ENCODE measurements around the gene RAI1.
A peak's percentile ranks its signal among the peaks of the same experiment; 100 is the strongest.

Gene RAI1

GRCh38 chr17:17708295-17708694, 27.0 kb downstream of the RAI1 start:
- Histone ChIP-seq H3K4me3 (ENCODE audit: low read length in 2 of 2) (no peak overlapping the region), H3K27ac (ENCODE audit: low read depth in 2 of 2, low read length in 2 of 2) (no peak overlapping the region), H3K27me3 (ENCODE audit: control insufficient read depth in 2 of 2, insufficient read depth in 2 of 2, low read length in 2 of 2) (no peaks in the 10 kb centered on the region), H3K9ac (ENCODE audit: low read depth in 1 of 2, low read length in 2 of 2) (no peak overlapping the region), H3K4me1 (ENCODE audit: control insufficient read depth in 2 of 2, insufficient read depth in 2 of 2, low read length in 2 of 2) (peaks cover 15 to 18% of the 10 kb centered on the region in 2 donors), H3K36me3 (ENCODE audit: control insufficient read depth in 2 of 2, insufficient read depth in 2 of 2, low read length in 2 of 2) (no peaks in the 10 kb centered on the region), H3K9me3 (ENCODE audit: control insufficient read depth in 2 of 2, low read length in 2 of 2) (no peaks in the 10 kb centered on the region)

DNA sequence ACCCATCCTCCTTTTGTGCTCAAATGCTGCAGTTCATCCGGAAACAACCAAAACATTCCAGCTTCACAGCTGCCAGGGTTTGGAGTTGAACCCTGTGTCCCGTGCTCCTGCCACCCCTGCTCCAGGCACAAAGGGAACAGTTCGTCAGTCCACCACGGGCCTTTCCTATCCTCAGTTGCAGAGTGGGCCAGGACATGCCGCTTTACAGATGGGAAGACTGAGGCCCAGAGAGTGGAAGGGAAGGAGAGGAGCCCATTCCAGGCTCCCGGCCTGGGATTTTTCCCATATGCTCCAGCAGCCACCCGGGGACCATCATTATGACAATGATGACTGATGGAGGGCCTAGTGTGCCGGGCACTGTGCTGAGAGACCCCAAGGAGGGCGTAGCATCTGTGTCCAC, 27.6 kb downstream of the RAI1 start:
- Histone ChIP-seq H3K27ac (ENCODE audit: low read depth in 2 of 2, low read length in 2 of 2) (no peak overlapping the region), H3K4me1 (ENCODE audit: control insufficient read depth in 2 of 2, insufficient read depth in 2 of 2, low read length in 2 of 2) (peaks cover 15 to 19% of the 10 kb centered on the region in 2 donors), H3K9me3 (ENCODE audit: control insufficient read depth in 2 of 2, low read length in 2 of 2) (no peaks in the 10 kb centered on the region), H3K9ac (ENCODE audit: low read depth in 1 of 2, low read length in 2 of 2) (no peak overlapping the region), H3K36me3 (ENCODE audit: control insufficient read depth in 2 of 2, insufficient read depth in 2 of 2, low read length in 2 of 2) (no peaks in the 10 kb centered on the region), H3K27me3 (ENCODE audit: control insufficient read depth in 2 of 2, insufficient read depth in 2 of 2, low read length in 2 of 2) (no peaks in the 10 kb centered on the region), H3K4me3 (ENCODE audit: low read length in 2 of 2) (no peak overlapping the region)

- H3K9ac ChIP-seq (ENCODE audit: low read depth in 1 of 2, low read length in 2 of 2) = no peak overlapping the region
- H3K4me1 ChIP-seq (ENCODE audit: control insufficient read depth in 2 of 2, insufficient read depth in 2 of 2, low read length in 2 of 2) = peaks cover 18 to 24% of the 10 kb centered on the region in 2 donors
- no peak overlapping the region for H3K4me3 ChIP-seq (ENCODE audit: low read length in 2 of 2)
- H3K27ac ChIP-seq (ENCODE audit: low read depth in 2 of 2, low read length in 2 of 2) = no peak overlapping the region
- H3K36me3 ChIP-seq (ENCODE audit: control insufficient read depth in 2 of 2, insufficient read depth in 2 of 2, low read length in 2 of 2) = no peaks in the 10 kb centered on the region
- H3K9me3 ChIP-seq (ENCODE audit: control insufficient read depth in 2 of 2, low read length in 2 of 2) = no peaks in the 10 kb centered on the region
- H3K27me3 ChIP-seq (ENCODE audit: control insufficient read depth in 2 of 2, insufficient read depth in 2 of 2, low read length in 2 of 2) = no peaks in the 10 kb centered on the region
These were observed 28.6 kb downstream of the RAI1 start for GRCh38 chr17:17709815-17710321.

GRCh38 chr17:17710355-17710727, 29.1 kb downstream of the RAI1 start:
- H3K4me1 ChIP-seq (ENCODE audit: control insufficient read depth in 2 of 2, insufficient read depth in 2 of 2, low read length in 2 of 2) = peaks cover 18 to 24% of the 10 kb centered on the region in 2 donors
- H3K9me3 ChIP-seq (ENCODE audit: control insufficient read depth in 2 of 2, low read length in 2 of 2) = no peaks in the 10 kb centered on the region
- H3K27ac ChIP-seq (ENCODE audit: low read depth in 2 of 2, low read length in 2 of 2) = peak overlapping the region; percentile 20 to 67
- H3K36me3 ChIP-seq (ENCODE audit: control insufficient read depth in 2 of 2, insufficient read depth in 2 of 2, low read length in 2 of 2) = no peaks in the 10 kb centered on the region
- no peak overlapping the region for H3K4me3 ChIP-seq (ENCODE audit: low read length in 2 of 2)
- no peaks in the 10 kb centered on the region for H3K27me3 ChIP-seq (ENCODE audit: control insufficient read depth in 2 of 2, insufficient read depth in 2 of 2, low read length in 2 of 2)
- no peak overlapping the region for H3K9ac ChIP-seq (ENCODE audit: low read depth in 1 of 2, low read length in 2 of 2)

DNA sequence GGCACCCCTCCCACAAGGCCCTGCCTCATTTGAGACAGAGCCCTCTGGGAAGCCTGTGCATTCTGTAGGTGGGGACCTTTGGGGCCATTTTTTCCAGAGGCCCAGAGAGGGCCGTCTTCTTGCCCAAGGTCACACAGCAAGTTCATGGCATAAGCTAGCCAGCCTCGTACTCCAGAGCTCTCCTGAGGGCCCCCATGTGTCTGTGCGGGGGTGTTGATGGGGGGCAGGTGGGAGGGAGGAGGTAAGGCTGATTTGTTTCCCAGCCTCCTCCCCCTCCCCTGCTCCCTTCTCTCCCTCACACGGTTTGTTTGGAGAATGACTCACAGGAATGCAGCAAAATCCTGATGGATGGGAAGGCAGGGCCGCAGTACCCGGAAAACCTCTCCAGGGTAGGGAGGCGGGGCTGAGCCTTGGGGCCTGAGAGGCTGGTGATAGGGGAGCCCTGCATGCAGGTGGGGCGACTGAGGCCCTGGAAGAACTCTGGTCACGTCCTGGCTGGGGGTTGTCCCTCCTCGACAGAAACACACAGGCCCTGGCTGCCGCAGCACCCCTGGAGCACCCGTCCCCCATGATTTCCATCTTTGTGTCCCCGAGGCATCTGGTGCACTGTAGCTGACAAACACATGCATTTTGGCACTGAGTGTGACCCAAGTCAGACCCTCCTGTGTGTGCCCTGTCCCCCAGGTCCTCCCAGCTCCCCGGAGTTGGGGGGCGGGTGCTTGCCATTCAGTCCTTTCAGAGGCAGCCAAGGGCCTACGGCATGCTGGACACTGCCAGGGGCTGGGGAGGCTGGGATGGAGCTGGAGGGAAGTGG, 29.7 kb downstream of the RAI1 start:
- Histone ChIP-seq H3K9ac (ENCODE audit: low read depth in 1 of 2, low read length in 2 of 2) (peak overlapping the region in 1 of 2 donors; percentile 6), H3K4me1 (ENCODE audit: control insufficient read depth in 2 of 2, insufficient read depth in 2 of 2, low read length in 2 of 2) (peaks cover 18 to 24% of the 10 kb centered on the region in 2 donors), H3K4me3 (ENCODE audit: low read length in 2 of 2) (no peak overlapping the region), H3K9me3 (ENCODE audit: control insufficient read depth in 2 of 2, low read length in 2 of 2) (no peaks in the 10 kb centered on the region), H3K27ac (ENCODE audit: low read depth in 2 of 2, low read length in 2 of 2) (peak overlapping the region; percentile 20 to 67), H3K36me3 (ENCODE audit: control insufficient read depth in 2 of 2, insufficient read depth in 2 of 2, low read length in 2 of 2) (no peaks in the 10 kb centered on the region), H3K27me3 (ENCODE audit: control insufficient read depth in 2 of 2, insufficient read depth in 2 of 2, low read length in 2 of 2) (no peaks in the 10 kb centered on the region)

DNA sequence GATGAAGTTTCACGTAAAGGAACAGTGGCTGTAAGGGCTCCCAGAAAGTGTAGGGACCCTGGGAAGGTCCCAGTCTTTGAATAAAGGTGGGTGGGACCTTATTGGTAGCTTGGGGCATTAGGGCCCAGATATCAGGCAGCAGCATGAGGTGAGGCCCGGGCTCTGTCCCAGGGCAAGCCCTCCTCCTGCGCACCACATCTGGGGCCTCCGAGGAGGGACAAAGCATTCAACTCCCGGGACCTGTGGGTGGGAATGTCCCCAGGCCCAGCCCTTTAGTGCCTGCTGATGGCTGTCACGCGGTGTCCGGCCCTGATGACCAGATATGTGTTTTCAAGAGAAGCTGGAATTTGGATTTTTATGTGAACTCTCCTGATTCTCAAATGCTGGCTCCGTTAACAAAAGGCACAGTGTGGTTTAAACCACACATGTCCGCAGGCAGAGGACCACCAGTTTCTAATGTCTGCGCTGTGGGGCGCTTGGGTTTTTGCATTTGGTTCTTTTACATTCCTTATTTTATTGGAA, 30.4 kb downstream of the RAI1 start:
- Histone ChIP-seq H3K4me1 (ENCODE audit: control insufficient read depth in 2 of 2, insufficient read depth in 2 of 2, low read length in 2 of 2) (peaks cover 18 to 24% of the 10 kb centered on the region in 2 donors), H3K27me3 (ENCODE audit: control insufficient read depth in 2 of 2, insufficient read depth in 2 of 2, low read length in 2 of 2) (no peaks in the 10 kb centered on the region), H3K27ac (ENCODE audit: low read depth in 2 of 2, low read length in 2 of 2) (peak overlapping the region; percentile 29 to 67), H3K9me3 (ENCODE audit: control insufficient read depth in 2 of 2, low read length in 2 of 2) (no peaks in the 10 kb centered on the region), H3K9ac (ENCODE audit: low read depth in 1 of 2, low read length in 2 of 2) (no peak overlapping the region), H3K36me3 (ENCODE audit: control insufficient read depth in 2 of 2, insufficient read depth in 2 of 2, low read length in 2 of 2) (no peaks in the 10 kb centered on the region), H3K4me3 (ENCODE audit: low read length in 2 of 2) (no peak overlapping the region)

- Histone ChIP-seq H3K4me1 (ENCODE audit: control insufficient read depth in 2 of 2, insufficient read depth in 2 of 2, low read length in 2 of 2) (peaks cover 18 to 24% of the 10 kb centered on the region in 2 donors), H3K9ac (ENCODE audit: low read depth in 1 of 2, low read length in 2 of 2) (peak overlapping the region in 1 of 2 donors; percentile 1), H3K9me3 (ENCODE audit: control insufficient read depth in 2 of 2, low read length in 2 of 2) (no peaks in the 10 kb centered on the region), H3K4me3 (ENCODE audit: low read length in 2 of 2) (no peak overlapping the region), H3K27me3 (ENCODE audit: control insufficient read depth in 2 of 2, insufficient read depth in 2 of 2, low read length in 2 of 2) (no peaks in the 10 kb centered on the region), H3K27ac (ENCODE audit: low read depth in 2 of 2, low read length in 2 of 2) (peak overlapping the region in 1 of 2 donors; percentile 52), H3K36me3 (ENCODE audit: control insufficient read depth in 2 of 2, insufficient read depth in 2 of 2, low read length in 2 of 2) (no peaks in the 10 kb centered on the region)
These were observed 31.1 kb downstream of the RAI1 start for GRCh38 chr17:17712268-17712924.

DNA sequence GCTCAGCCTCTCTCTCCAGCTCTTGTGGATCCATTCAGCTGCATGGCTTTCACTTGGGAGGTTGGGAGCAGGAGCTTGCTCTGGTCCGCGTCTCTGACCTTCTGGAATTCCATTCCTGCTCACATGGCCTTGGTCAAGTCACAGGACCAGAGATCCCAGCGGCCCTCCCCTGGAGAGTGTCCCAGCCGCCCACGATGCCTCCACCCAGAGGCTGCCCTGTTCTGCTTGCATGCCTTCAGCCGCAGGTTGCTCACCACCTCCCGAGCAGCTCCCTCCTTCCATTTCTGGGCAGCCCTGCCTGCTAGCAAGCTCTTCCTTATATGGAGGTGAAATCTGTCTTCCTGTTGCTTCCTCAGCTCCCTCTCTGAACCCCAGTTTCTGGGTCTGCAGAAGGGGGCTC, 32.6 kb downstream of the RAI1 start:
- H3K9me3 ChIP-seq (ENCODE audit: control insufficient read depth in 2 of 2, low read length in 2 of 2) = no peaks in the 10 kb centered on the region
- no peak overlapping the region for H3K9ac ChIP-seq (ENCODE audit: low read depth in 1 of 2, low read length in 2 of 2)
- H3K4me3 ChIP-seq (ENCODE audit: low read length in 2 of 2) = no peak overlapping the region
- peak overlapping the region; percentile 32 to 61 for H3K27ac ChIP-seq (ENCODE audit: low read depth in 2 of 2, low read length in 2 of 2)
- peaks cover 18 to 24% of the 10 kb centered on the region in 2 donors for H3K4me1 ChIP-seq (ENCODE audit: control insufficient read depth in 2 of 2, insufficient read depth in 2 of 2, low read length in 2 of 2)
- H3K36me3 ChIP-seq (ENCODE audit: control insufficient read depth in 2 of 2, insufficient read depth in 2 of 2, low read length in 2 of 2) = no peaks in the 10 kb centered on the region
- no peaks in the 10 kb centered on the region for H3K27me3 ChIP-seq (ENCODE audit: control insufficient read depth in 2 of 2, insufficient read depth in 2 of 2, low read length in 2 of 2)

DNA sequence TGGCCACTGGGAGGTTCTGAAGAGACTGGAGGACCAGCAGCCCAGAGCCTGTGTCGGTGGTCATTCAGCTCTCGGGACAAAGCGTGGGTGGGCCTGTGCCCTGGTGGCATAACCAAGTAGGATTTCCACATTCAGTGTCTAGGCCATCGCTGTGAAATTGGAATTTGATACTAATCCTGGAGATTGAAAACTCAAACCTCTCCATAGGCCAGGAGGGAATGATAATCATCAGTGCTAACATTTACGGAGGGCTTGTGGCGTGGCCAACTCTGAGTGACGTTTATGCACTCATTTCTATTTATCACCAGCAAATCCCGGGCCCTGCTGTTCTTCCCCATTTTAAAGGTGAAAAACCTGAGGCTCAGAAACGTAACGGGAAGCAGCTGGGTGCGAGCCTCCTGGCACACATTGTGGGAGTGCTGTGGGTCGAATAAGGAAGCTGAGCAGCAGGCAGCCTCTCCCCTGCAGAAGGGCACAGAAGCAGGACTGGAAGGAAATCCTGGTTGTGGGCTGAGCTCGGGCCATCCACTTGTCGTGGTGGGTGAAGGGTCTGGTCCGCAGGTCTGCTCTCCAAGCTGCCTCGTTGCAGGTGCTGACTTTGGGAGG, 33.1 kb downstream of the RAI1 start:
- Histone ChIP-seq H3K4me1 (ENCODE audit: control insufficient read depth in 2 of 2, insufficient read depth in 2 of 2, low read length in 2 of 2) (peaks cover 18 to 24% of the 10 kb centered on the region in 2 donors), H3K27ac (ENCODE audit: low read depth in 2 of 2, low read length in 2 of 2) (peak overlapping the region; percentile 32 to 61), H3K27me3 (ENCODE audit: control insufficient read depth in 2 of 2, insufficient read depth in 2 of 2, low read length in 2 of 2) (no peaks in the 10 kb centered on the region), H3K36me3 (ENCODE audit: control insufficient read depth in 2 of 2, insufficient read depth in 2 of 2, low read length in 2 of 2) (no peaks in the 10 kb centered on the region), H3K9me3 (ENCODE audit: control insufficient read depth in 2 of 2, low read length in 2 of 2) (no peaks in the 10 kb centered on the region), H3K9ac (ENCODE audit: low read depth in 1 of 2, low read length in 2 of 2) (no peak overlapping the region), H3K4me3 (ENCODE audit: low read length in 2 of 2) (no peak overlapping the region)

- Histone ChIP-seq H3K27ac (ENCODE audit: low read depth in 2 of 2, low read length in 2 of 2) (peak overlapping the region in 1 of 2 donors; percentile 16), H3K9me3 (ENCODE audit: control insufficient read depth in 2 of 2, low read length in 2 of 2) (no peaks in the 10 kb centered on the region), H3K36me3 (ENCODE audit: control insufficient read depth in 2 of 2, insufficient read depth in 2 of 2, low read length in 2 of 2) (no peaks in the 10 kb centered on the region), H3K4me1 (ENCODE audit: control insufficient read depth in 2 of 2, insufficient read depth in 2 of 2, low read length in 2 of 2) (peaks cover 18 to 24% of the 10 kb centered on the region in 2 donors), H3K27me3 (ENCODE audit: control insufficient read depth in 2 of 2, insufficient read depth in 2 of 2, low read length in 2 of 2) (no peaks in the 10 kb centered on the region), H3K9ac (ENCODE audit: low read depth in 1 of 2, low read length in 2 of 2) (no peak overlapping the region), H3K4me3 (ENCODE audit: low read length in 2 of 2) (no peak overlapping the region)
These were observed 33.6 kb downstream of the RAI1 start for GRCh38 chr17:17714879-17715278.
